HUES48 (cell line): ENCODE data around the gene SGSM2.

Experiments
- H3K27ac ChIP-seq: one replicate; pipeline ENCODE4 v1.7.0; 2013; ENCODE audit warnings: low read depth, low read length, inconsistent platforms
- H3K27me3 ChIP-seq: 2 replicates; pipeline ENCODE4 v1.6.1; 2013; ENCODE audit warnings: mild to moderate bottlenecking, low read length; ENCODE audit not compliant: control insufficient read depth, insufficient read depth
- H3K36me3 ChIP-seq: 2 replicates; pipeline ENCODE4 v1.6.1; 2013; ENCODE audit warnings: low read length; ENCODE audit not compliant: control insufficient read depth, insufficient read depth
- H3K4me1 ChIP-seq: 2 replicates; pipeline ENCODE4 v1.6.1; 2013; ENCODE audit warnings: mild to moderate bottlenecking, low read length; ENCODE audit not compliant: control insufficient read depth, insufficient read depth
- H3K4me3 ChIP-seq: 2 replicates; pipeline ENCODE4 v1.5.1; 2013; ENCODE audit warnings: mild to moderate bottlenecking, low read depth, low read length
- H3K9ac ChIP-seq: 2 replicates; pipeline ENCODE4 v1.6.1; 2013; ENCODE audit warnings: mild to moderate bottlenecking, low read depth, low read length, moderate library complexity
- H3K9me3 ChIP-seq: 2 replicates; pipeline ENCODE4 v1.6.1; 2013; ENCODE audit warnings: low read length; ENCODE audit not compliant: control insufficient read depth, insufficient read depth

Gene SGSM2

DNA sequence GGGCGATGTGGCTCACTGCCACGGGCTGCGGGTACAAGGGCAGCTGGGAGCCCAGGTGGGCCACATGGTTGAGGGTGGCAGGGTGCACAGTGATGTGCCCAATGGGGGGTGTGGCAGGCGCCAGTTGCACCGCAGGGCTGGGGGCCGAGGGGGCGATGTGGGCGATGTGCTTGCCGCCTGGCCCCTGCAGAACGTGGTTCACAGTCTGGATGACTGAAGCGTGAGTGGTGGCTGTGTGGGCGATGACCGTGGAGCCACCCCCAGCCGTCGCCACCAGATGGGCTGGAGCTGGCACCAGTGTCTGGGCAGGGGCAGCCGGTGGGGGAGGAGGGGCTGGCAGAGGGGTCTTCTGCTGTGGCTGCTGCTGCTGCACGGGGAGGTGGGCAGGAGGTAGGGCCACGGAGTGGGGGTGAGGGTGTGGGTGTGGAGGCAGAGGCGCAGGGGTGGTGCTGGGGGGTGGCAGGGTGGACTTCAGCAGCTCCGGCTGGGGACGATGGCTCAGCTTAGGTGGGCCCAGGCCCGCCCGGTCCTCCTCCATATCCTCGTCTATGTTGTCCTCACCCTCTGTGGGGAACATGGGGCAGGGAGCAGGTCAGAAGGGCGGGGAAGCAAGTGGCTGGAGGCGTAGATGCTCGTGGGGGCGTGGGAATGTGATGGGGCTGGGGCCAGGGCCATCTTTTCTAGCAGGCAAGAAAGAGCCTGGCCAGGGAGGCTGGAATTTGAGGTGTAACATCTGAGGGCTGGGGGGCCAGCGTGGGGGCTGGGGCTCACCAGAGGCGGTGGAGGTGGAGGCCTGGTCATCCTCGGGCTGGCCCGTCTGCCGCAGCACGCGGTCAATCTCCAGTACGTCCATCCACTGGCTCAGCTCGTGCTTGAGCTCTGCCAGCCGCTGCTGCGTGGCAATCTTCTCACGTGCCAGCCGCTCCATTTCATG is 50.1 kb downstream of the SGSM2 start:
- Histone ChIP-seq H3K4me3 (no peak overlapping the region), H3K9ac (no peak overlapping the region), H3K4me1 (no peaks in the 10 kb centered on the region), H3K36me3 (peaks cover 25% of the 10 kb centered on the region), H3K27ac (no peak overlapping the region), H3K9me3 (no peaks in the 10 kb centered on the region), H3K27me3 (no peaks in the 10 kb centered on the region)

DNA sequence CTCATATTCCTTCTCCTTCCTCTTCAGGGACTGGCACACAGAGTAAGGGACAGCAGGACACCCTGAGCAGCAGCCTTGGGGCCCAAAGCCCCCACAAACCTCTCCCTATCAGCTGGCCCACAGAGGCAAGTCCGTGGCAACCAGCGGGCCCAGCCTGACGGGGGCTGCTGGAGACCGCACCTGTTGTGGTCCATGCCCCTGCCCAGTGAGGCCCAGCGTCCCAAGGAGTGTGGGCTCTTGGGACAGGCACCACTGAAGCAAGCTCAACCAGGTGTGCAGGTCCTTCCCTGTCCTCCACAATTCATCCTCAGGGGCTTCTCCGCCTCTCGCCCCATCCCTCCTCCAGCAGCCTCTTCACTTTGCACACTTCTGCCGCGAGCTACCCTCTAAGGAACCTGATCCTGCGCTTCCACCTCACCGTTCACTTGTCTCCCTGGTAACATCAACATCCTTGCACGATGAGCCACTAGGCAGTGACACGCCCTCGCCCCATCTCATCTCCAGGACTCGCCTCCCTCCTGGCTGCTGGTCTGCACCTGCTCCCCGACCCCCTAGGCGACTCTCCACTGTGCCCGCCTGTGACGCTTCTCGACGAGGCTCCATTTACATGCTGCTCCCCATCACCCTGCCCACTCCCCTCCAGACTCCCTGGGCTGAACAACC is 50.9 kb downstream of the SGSM2 start:
- Histone ChIP-seq H3K9me3 (no peaks in the 10 kb centered on the region), H3K27me3 (no peaks in the 10 kb centered on the region), H3K36me3 (peaks cover 25% of the 10 kb centered on the region), H3K27ac (no peak overlapping the region), H3K4me1 (no peaks in the 10 kb centered on the region), H3K4me3 (no peak overlapping the region), H3K9ac (no peak overlapping the region)

DNA sequence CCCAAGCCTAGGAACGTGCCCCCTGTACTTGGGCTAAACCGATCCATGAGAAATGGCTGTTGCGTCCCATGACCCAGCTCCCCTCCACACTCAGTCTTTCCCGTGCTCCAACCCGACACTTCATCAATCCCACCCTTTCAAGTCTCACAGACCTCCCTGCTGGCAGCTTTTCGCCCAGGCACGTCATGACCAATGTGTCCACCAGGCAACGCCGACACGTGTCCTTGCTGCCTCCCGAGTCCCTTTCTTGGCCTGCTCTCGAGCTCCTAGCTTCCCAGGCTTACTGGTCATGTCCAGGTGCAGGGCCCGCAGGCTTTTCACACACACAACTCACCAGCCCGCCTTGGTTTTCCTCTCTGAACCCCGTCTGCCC is 51.4 kb downstream of the SGSM2 start:
- H3K27me3 ChIP-seq, result no peaks in the 10 kb centered on the region
- no peak overlapping the region for H3K4me3 ChIP-seq
- H3K27ac ChIP-seq, result no peak overlapping the region
- H3K9me3 ChIP-seq, result no peaks in the 10 kb centered on the region
- no peak overlapping the region for H3K9ac ChIP-seq
- no peaks in the 10 kb centered on the region for H3K4me1 ChIP-seq
- peaks cover 25% of the 10 kb centered on the region for H3K36me3 ChIP-seq

DNA sequence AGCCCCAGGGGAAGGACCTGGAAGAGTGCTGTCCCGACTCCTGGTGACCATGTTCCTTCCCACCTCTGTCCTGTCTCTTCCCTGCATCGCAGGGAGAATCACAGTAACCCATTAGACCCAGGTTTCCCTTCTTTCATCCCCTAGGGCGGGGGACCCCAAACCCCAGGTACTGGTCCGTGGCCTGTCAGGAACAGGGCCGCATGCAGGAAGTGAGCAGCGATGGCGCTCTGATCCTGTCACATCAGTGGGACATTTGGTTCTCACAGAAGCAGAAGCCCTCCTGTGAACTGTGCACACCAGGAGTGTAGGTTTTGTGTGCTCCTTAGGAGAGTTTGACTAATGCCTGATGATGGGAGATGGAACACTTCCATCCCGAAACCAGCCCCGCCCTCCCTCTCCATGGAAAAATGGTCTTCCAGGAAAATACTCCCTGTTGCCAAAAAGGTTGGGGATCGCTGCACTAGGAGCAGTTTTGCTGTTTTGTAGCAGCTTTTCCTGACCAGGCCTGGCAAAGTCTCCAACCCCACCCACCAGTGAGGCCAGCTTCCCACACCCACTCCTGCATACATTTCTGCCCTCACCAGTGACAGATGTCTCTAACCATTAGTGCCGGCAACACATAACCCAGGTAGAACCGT is 53.0 kb downstream of the SGSM2 start:
- H3K9me3 ChIP-seq, result no peaks in the 10 kb centered on the region
- H3K27ac ChIP-seq, result no peak overlapping the region
- no peak overlapping the region for H3K4me3 ChIP-seq
- peaks cover 5% of the 10 kb centered on the region; the same call in 1 of the 2 replicates for H3K4me1 ChIP-seq
- no peaks in the 10 kb centered on the region for H3K27me3 ChIP-seq
- H3K9ac ChIP-seq, result no peak overlapping the region
- peaks cover 25% of the 10 kb centered on the region for H3K36me3 ChIP-seq

DNA sequence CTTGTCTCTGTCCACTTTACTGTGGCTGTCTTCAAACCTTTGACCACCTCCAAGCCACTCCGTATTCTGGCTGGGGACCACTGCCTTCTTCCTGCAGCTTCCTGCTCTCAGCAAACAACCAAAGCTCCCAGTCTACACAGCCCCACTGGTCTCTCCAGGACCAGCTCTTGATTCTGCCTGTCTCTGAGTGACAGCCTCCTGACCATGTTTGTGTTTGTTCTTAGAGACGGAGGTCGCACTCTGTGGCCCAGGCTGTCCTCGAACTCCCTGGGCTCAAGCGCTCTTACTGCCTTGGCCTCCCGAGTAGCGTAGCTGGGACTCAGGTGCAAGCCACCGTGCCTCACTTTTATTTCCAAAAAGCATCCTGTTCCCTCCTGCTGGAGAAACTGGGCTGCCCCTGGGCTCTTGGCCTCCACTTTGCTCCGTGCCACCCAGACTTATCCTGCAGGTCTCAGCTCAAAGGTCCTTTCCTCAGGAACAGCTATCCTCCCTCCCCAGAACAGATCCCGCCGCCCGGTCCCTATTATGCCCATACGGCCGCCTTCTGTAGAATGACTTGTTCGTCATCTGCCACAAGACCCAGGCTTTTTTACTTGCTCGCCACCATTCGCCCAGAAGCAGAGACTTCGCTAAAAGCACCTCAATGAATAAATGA is 54.4 kb downstream of the SGSM2 start:
- no peak overlapping the region for H3K27ac ChIP-seq

DNA sequence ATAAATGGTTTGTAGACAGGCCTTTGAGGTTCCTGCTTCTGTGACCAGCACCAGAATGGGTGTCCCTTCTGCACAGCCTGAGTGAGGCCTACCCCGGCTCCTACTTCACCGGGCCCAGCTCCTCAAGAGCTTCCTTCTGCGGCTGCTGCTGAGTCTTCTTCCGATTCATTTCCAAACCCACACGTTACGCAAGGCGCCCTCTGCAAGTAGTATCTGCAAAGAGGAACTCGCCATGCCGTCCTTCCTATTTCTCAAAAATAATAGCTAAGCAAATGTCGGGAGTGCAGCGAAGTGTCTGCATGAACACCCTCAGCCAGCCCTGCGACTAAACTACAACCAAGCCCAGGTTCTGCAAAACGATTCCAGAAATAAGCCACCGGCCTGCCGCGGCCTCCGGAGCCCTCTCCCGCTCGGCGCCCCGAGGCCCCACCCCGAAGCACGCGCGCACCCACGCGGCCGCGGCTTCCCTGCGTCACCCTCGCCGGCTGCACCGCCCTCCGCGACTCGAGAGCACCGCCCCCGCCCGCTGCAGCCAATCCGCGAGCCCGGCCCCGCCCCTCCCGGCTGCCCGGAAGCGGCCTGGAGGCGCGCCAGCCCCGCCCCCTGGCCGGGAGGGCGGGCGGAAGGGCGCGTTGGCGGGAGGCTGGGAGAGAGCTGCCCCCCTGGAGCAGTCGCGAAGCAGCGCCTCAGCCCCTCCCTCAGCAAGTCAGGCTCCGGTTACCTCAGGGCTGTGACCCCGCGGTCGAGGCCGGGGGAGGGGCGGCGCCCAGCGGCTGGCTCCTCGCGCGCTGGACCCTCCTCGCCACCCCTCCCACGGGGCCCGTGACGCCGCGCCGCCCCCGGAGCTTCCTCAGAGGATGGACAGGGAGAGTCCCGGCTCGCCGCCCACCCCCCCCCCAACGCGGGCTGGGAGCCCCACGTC is 55.2 kb downstream of the SGSM2 start:
- H3K27ac ChIP-seq, result peak overlapping the region; percentile 97
- peaks cover 24% of the 10 kb centered on the region for H3K4me1 ChIP-seq
- H3K9me3 ChIP-seq, result no peaks in the 10 kb centered on the region
- no peaks in the 10 kb centered on the region for H3K27me3 ChIP-seq
- H3K4me3 ChIP-seq, result peak overlapping the region; percentile 83
- H3K36me3 ChIP-seq, result 0 out of 2 replicates have a peak, but pooled peaks cover 10% of the 10 kb centered on the region
- H3K9ac ChIP-seq, result peak overlapping the region; percentile 42; the same call in 1 of the 2 replicates

More for the DNA sequence above, 54.4 kb downstream of the SGSM2 start:
- Histone ChIP-seq H3K27me3 (no peaks in the 10 kb centered on the region), H3K36me3 (peaks cover 14% of the 10 kb centered on the region), H3K9ac (no peak overlapping the region), H3K9me3 (no peaks in the 10 kb centered on the region), H3K4me3 (peak overlapping the region; percentile 83), H3K4me1 (peaks cover 19% of the 10 kb centered on the region)

DNA sequence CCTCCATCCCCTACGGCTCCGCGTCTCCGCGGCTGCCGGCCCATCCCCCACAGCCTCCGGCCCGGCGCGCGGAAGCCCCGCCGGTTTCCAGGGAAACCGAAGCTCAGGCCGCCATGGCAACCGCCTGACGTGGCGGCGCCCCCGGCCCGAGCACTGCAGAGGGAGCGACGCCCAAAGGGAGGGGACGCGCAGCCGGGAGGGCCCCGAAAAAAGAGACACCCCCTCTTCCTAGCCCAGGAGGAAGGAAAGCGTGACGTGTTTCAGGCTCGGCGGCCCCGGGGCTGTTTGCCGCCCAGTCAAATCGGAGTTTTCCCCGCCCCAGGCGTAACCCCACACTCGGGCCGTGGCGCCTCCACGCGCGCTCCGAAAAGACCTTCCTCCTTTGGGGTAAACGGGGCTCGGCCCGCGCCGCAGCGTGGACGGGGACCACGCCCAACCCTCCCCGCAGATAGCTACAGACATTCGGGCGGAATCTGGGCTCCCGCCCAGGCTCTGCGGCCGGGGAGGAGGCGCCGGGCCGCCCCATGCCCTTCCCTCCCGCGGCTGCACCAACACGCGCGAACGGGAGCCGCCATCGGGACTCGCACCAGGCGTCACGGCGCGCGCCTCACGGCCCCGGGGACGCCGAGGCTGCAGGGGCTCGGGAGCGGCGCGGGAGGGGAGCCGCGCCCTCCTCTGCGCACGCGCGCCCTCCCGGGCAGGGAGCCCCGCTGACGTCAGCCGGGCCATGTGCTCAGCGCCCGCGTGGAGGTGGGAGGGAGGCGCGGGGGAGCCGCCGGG is 56.1 kb downstream of the SGSM2 start:
- H3K27ac ChIP-seq, result peak overlapping the region; percentile 97
- peaks cover 33% of the 10 kb centered on the region for H3K4me1 ChIP-seq
- H3K9ac ChIP-seq, result peak overlapping the region; percentile 86
- H3K36me3 ChIP-seq, result 0 out of 2 replicates have a peak, but pooled peaks cover 5% of the 10 kb centered on the region
- no peaks in the 10 kb centered on the region for H3K27me3 ChIP-seq
- H3K9me3 ChIP-seq, result no peaks in the 10 kb centered on the region
- peak overlapping the region; percentile 83 for H3K4me3 ChIP-seq

DNA sequence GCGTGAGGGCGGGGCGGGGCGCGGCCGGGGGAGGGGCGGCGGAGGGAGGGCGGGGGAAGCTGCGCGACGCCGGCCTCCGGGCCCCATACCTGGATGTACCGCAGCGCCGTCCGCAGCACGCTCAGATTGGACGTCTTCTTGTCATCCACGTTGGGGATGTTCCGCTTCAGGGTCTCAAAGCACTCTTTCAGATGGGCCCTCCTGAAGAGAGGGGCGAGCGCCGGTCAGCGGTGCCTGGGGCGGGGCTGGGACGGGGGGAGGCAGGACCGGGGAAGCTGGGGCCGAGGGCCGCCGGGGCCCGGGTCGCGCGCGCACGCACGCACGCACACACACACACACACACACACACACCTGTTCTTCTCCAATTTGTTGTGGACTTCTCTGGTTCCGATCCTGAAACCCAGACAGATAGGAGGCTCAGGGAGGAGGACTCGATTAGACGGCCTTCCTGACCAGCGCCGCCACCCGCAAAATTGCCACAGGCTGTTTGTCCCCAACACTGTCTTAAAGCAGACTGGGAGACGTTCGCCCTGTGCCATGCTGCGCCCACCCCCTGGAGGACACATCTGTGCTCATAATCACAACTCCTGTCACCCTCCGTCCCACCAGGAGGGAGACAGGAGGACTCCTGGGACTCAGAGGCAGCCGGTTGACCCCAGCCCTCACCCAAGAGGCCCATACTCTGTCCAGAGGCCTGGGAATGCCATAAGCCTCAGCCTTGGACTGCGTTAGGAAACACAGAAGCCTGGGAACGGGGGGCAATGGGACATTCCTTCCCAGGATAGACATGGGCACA is 56.9 kb downstream of the SGSM2 start:
- H3K4me1 ChIP-seq, result peaks cover 36% of the 10 kb centered on the region
- H3K4me3 ChIP-seq, result peak overlapping the region; percentile 50
- H3K9ac ChIP-seq, result no peak overlapping the region
- H3K27ac ChIP-seq, result peak overlapping the region; percentile 61
- H3K27me3 ChIP-seq, result no peaks in the 10 kb centered on the region
- no peaks in the 10 kb centered on the region for H3K9me3 ChIP-seq
- H3K36me3 ChIP-seq, result 0 out of 2 replicates have a peak, but pooled peaks cover 5% of the 10 kb centered on the region

DNA sequence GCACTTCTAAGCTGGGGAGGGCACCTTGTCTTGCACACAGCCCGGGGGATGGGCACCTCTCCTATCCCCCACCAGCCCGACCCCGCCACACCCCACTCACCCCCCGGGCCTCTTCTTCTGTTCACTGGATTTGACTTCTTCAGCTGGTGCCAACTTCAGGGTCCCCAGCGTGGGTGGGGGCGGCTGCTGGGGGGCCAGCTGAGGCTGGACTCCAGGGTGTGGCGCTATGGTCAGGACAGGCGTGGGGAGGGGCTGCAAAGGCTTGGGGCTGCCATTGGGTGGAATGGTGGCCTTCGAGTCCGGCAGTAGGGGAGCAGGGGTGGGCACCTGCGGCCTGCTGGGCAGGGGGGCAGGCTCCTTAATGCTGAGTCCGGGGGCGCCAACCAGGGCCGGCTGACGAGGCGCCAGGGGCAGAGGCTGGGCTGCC is 57.5 kb downstream of the SGSM2 start:
- H3K9ac ChIP-seq, result no peak overlapping the region
- H3K27me3 ChIP-seq, result no peaks in the 10 kb centered on the region
- H3K4me1 ChIP-seq, result peaks cover 36% of the 10 kb centered on the region
- no peaks in the 10 kb centered on the region for H3K9me3 ChIP-seq
- H3K27ac ChIP-seq, result peak overlapping the region; percentile 61
- H3K36me3 ChIP-seq, result 0 out of 2 replicates have a peak, but pooled peaks cover 5% of the 10 kb centered on the region
- H3K4me3 ChIP-seq, result no peak overlapping the region
